Panc1 (cell line): ENCODE results near the gene ZNF780A. TPM values are rescaled to one million over a fixed set of nuclear protein-coding genes. Genes with fewer than 3 reads are reported as not detected.
"Not testable (repeated sequence)": the region's sequence is repeated elsewhere in the genome, so short reads cannot be mapped to it uniquely, and the experiment has no call there.

ENCODE experiments used
- ATAC-seq: fragments of 200-7000 bp; cut with Tn5 transposase; 2 replicates; pipeline ENCODE4 v1.9.1; 2020; ENCODE audit warnings: mild to moderate bottlenecking, moderate library complexity
- BruUV-seq: library from RNA; stranded (reverse); fragments of 400-500 nt; replicated peaks from 2 replicates; lab custom pipeline; 2021; lab: Mats Ljungman, UMichigan
- CTCF ChIA-PET: fragments of 300-600 bp; sonication (Branson Sonifier 250); formaldehyde crosslinking; loops from one replicate; lab custom pipeline; 2022; ENCODE audit warnings: antibody characterized with exemption; lab: Charles Lee
- POLR2A ChIA-PET: fragments of 300-600 bp; sonication (Branson Sonifier 250); formaldehyde crosslinking; loops from one replicate; lab custom pipeline; 2022; ENCODE audit warnings: antibody characterized with exemption; lab: Charles Lee
- DNase-seq: peaks from one replicate; pipeline ENCODE4 v3.0.0-alpha.2; 2010; ENCODE audit warnings: low read depth, low spot score
- H3K27ac ChIP-seq: 2 replicates; pipeline ENCODE4 v1.5.1; 2011; ENCODE audit warnings: mild to moderate bottlenecking, low read length, inconsistent platforms
- H3K27me3 ChIP-seq: fragments of 200-500 bp; sonication (Bioruptor generic); 2 replicates; pipeline ENCODE4 v1.6.0; 2014; ENCODE audit warnings: low read length, inconsistent platforms; ENCODE audit not compliant: control insufficient read depth, insufficient read depth
- H3K36me3 ChIP-seq: fragments of 200-500 bp; sonication (Bioruptor generic); 2 replicates; pipeline ENCODE4 v1.5.1; 2014; ENCODE audit warnings: inconsistent platforms, mild to moderate bottlenecking, low read length, moderate library complexity; ENCODE audit not compliant: control insufficient read depth, insufficient read depth
- H3K4me1 ChIP-seq: 2 replicates; pipeline ENCODE4 v1.5.1; 2011; ENCODE audit warnings: inconsistent platforms, mild to moderate bottlenecking, low read length, moderate library complexity; ENCODE audit not compliant: control insufficient read depth, insufficient read depth
- H3K4me3 ChIP-seq, 2 experiments: 2 replicates each; pipeline ENCODE4 v1.5.1; 2011 to 2012; ENCODE audit warnings: low read depth in 2 of 2, low read length in 2 of 2, mild to moderate bottlenecking in 2 of 2, inconsistent platforms in 1 of 2, moderate library complexity in 1 of 2
- H3K9me3 ChIP-seq: fragments of 200-500 bp; sonication (Bioruptor generic); 2 replicates; pipeline ENCODE4 v1.5.1; 2014; ENCODE audit warnings: low read depth, mild to moderate bottlenecking, inconsistent platforms, low read length, moderate library complexity; ENCODE audit not compliant: control insufficient read depth, insufficient read depth
- POLR2AphosphoS5 ChIP-seq: IDR thresholded peaks from 2 replicates; pipeline ENCODE4 v1.6.1; 2012; ENCODE audit warnings: mild to moderate bottlenecking, low read depth, low read length, moderate library complexity
- REST ChIP-seq, 2 experiments: IDR thresholded peaks; 2 replicates each; pipeline ENCODE4 v1.6.1; 2011 to 2012; ENCODE audit warnings: low read depth in 2 of 2, control low read depth in 1 of 2, low read length in 1 of 2, mild to moderate bottlenecking in 1 of 2, moderate library complexity in 1 of 2; ENCODE audit not compliant: insufficient read depth in 1 of 2
- SIN3A ChIP-seq: IDR thresholded peaks from 2 replicates; pipeline ENCODE4 v1.6.1; 2012; ENCODE audit warnings: low read depth, mild to moderate bottlenecking, low read length, moderate library complexity, borderline replicate concordance; ENCODE audit not compliant: insufficient read depth
- TCF7L2 ChIP-seq: IDR thresholded peaks from 2 replicates; pipeline ENCODE4 v1.6.1; 2011; ENCODE audit warnings: mild to moderate bottlenecking, low read depth, low read length, inconsistent platforms
- in situ Hi-C: cut with HindIII; loops from 2 replicates; pipeline ENCODE4 v1.10.0; 2016; ENCODE audit warnings: low sequenced_read_pairs, low pct_unique_long_range_greater_than_20kb
- intact Hi-C: fragments of 100-400 bp; cut with micrococcal nuclease; formaldehyde crosslinking; loops from one replicate; pipeline ENCODE4 v1.10.0; 2022; ENCODE audit not compliant: unreplicated experiment
- total RNA-seq: library from RNA; stranded (reverse); gene quantifications from one replicate; pipeline ENCODE4 v1.2.1, GENCODE V29; 2021; ENCODE audit not compliant: unreplicated experiment
- TF ChIP-seq, protein P1 (sequence below): fragments of 450-650 bp; IDR thresholded peaks from 2 replicates; pipeline ENCODE4 v1.5.1; 2017; ENCODE audit warnings: mild to moderate bottlenecking

ZNF780A gene
- total RNA-seq, 1 experiment from 2014 or later: 251 TPM

GRCh38 chr19:40116075-40116474 lies 25.3 kb upstream of the ZNF780A start:
- intact Hi-C loops: no loop called here
- H3K36me3 ChIP-seq: no peaks in the 10 kb centered on the region
- peaks cover 17% of the 10 kb centered on the region for H3K9me3 ChIP-seq
- TF ChIP-seq, protein P1, sequence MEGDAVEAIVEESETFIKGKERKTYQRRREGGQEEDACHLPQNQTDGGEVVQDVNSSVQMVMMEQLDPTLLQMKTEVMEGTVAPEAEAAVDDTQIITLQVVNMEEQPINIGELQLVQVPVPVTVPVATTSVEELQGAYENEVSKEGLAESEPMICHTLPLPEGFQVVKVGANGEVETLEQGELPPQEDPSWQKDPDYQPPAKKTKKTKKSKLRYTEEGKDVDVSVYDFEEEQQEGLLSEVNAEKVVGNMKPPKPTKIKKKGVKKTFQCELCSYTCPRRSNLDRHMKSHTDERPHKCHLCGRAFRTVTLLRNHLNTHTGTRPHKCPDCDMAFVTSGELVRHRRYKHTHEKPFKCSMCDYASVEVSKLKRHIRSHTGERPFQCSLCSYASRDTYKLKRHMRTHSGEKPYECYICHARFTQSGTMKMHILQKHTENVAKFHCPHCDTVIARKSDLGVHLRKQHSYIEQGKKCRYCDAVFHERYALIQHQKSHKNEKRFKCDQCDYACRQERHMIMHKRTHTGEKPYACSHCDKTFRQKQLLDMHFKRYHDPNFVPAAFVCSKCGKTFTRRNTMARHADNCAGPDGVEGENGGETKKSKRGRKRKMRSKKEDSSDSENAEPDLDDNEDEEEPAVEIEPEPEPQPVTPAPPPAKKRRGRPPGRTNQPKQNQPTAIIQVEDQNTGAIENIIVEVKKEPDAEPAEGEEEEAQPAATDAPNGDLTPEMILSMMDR: no peak
- TF ChIP-seq TCF7L2 (no peak), POLR2AphosphoS5 (no peak), SIN3A (no peak), REST (IDR thresholded peaks at IDR 0.05; ENCODE audit: insufficient read depth in 1 of 2, low read depth in 2 of 2, low read length in 1 of 2) (no peak)
- H3K27me3 ChIP-seq: peaks cover 13% of the 10 kb centered on the region
- in situ Hi-C loops: no loop called here
- no TSS peak for BruUV-seq
- no peaks in the 10 kb centered on the region for H3K4me1 ChIP-seq
- H3K27ac ChIP-seq: no peak overlapping the region
- ChIA-PET CTCF (no interaction called here), POLR2A (interaction anchor here (0.6 kb wide), 1 partner anchor 24 kb away, joined by 4 read pairs; no protein-coding TSS in a partner anchor)
- H3K4me3 ChIP-seq: no peak overlapping the region
- ATAC-seq (peak; percentile 6; the same call in 1 of the 2 replicates), DNase-seq (no peak)

DNA sequence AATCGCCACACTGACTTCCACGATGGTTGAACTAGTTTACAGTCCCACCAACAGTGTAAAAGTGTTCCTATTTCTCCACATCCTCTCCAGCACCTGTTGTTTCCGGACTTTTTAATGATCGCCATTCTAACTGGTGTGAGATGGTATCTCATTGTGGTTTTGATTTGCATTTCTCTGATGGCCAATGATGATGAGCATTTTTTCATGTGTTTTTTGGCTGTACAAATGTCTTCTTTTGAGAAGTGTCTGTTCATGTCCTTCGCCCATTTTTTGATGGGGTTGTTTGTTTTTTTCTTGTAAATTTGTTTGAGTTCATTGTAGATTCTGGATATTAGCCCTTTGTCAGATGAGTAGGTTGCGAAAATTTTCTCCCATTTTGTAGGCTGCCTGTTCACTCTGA lies 23.4 kb upstream of the ZNF780A start:
- H3K27ac ChIP-seq, DNase-seq, ATAC-seq, H3K4me3 ChIP-seq, in situ Hi-C loops, H3K4me1 ChIP-seq, H3K27me3 ChIP-seq, H3K36me3 ChIP-seq, intact Hi-C loops, BruUV-seq: not testable (repeated sequence)
- ChIA-PET POLR2A (interaction anchor here (0.6 kb wide), 1 partner anchor 310 kb away, joined by 4 read pairs; no protein-coding TSS in a partner anchor), CTCF (interaction anchor here (1.0 kb wide), 1 partner anchor 104 kb away, joined by 5 read pairs; the partner anchor contains the start of gene TTC9B)
- H3K9me3 ChIP-seq: peaks cover 30% of the 10 kb centered on the region

DNA sequence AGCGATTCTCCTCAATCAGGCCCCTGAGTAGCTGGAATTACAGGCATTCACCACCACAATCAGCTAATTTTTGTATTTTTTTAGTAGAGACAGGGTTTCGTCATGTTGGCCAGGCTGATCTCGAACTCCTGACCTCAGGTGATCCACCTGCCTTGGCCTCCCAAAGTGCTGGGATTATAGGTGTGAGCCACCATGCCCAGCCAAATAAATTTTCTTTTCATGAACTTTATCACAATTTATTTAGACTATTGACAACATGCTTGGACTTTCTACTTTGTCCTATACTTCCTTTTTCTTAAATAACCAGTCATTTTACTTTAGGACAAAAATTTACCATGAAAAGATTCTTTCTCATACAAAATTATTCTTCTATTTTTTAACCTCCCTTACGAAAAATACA lies 21.5 kb upstream of the ZNF780A start:
- ChIA-PET POLR2A (interaction anchor here (0.7 to 1.1 kb wide), 2 partner anchors 14 to 220 kb away, joined by 3 to 6 read pairs; no protein-coding TSS in a partner anchor), CTCF (interaction anchor here (0.6 kb wide), 1 partner anchor 45 kb away, joined by 6 read pairs; no protein-coding TSS in a partner anchor)
- ATAC-seq, intact Hi-C loops, in situ Hi-C loops, H3K36me3 ChIP-seq, H3K4me3 ChIP-seq, BruUV-seq, H3K27me3 ChIP-seq, H3K4me1 ChIP-seq, DNase-seq, H3K27ac ChIP-seq: not testable (repeated sequence)
- H3K9me3 ChIP-seq: peaks cover 30% of the 10 kb centered on the region
